ENCODE results near the gene STRN.
"Not testable (repeated sequence)": the region's sequence is repeated elsewhere in the genome, so short reads cannot be mapped to it uniquely, and the experiment has no call there.

The STRN gene

DNA sequence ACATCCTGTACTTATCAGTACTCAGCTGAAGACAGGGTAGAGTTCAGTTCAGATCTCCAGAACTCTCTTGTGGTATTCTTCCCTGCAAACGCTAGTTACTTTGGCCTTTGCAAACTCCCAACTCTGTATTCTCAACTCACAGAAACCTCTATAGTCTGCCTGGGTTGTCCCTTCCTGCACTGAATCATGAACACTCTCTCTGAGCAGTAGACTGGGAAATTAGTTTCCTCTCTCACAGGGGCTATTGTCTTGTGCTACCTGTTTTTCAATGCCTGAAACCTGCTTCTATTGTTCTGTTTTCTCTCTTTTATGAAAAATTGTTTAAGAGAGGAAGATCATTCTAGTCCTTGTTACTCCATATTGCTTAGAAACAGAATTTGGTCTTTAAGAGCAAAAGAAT lies 135.2 kb downstream of the STRN start:
- DNase-seq = no peak

DNA sequence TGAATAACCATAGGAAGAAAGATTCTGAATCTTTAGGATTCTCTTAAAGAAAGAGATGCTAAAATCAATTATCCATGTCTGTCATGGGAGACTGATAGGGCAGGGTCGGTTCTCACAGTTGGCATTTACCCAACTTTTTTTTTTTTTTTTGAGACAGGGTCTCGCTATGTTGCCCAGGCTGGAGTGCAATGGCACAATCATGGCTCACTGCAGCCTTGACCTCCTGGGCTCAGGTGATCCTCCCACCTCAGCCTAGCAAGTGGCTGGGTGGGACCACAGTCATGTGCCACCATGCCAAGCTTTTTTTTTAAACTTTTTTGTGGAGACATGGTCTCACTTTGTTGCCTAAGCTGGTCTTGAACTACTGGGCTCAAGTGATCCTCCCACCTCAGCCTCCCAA lies 141.7 kb downstream of the STRN start:
- DNase-seq = not testable (repeated sequence)

DNA sequence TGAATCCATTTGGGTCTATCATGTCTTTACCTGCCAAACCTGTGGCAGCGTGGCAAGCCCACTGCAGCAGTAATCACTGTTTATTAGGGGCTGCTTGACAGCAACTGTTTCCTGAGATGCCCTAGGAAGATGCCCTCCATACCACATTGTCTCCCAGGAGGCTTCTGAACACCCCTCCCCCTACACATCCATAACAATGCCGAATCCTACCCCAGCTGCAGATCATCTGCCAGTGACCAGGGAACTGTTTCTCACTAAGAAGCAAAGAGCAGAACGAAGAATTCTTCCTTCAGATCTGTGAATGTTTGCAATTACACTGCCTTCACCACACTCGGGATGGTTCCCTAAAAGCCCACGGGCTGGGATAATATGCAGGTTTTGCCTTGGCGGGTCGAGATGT lies 142.1 kb downstream of the STRN start:
- DNase-seq = no peak

DNA sequence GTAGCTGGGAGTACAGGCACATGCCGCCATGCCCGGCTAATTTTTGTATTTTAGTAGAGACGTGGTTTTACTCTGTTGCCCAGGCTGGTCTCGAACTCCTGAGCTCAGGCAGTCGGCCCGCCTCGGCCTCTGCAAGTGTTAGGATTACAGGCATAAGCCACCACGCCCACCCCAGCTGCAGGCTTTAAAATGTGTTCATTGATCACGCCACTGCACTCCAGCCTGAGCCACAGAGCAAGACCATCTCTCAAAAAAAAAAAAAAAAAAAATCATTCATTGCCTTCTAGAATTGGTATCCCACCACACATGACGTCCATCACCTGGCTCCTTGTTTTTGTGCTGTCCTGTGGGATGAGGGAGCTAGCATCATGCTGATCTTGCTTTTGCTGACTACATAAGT lies 142.5 kb downstream of the STRN start:
- no peak for DNase-seq

DNA sequence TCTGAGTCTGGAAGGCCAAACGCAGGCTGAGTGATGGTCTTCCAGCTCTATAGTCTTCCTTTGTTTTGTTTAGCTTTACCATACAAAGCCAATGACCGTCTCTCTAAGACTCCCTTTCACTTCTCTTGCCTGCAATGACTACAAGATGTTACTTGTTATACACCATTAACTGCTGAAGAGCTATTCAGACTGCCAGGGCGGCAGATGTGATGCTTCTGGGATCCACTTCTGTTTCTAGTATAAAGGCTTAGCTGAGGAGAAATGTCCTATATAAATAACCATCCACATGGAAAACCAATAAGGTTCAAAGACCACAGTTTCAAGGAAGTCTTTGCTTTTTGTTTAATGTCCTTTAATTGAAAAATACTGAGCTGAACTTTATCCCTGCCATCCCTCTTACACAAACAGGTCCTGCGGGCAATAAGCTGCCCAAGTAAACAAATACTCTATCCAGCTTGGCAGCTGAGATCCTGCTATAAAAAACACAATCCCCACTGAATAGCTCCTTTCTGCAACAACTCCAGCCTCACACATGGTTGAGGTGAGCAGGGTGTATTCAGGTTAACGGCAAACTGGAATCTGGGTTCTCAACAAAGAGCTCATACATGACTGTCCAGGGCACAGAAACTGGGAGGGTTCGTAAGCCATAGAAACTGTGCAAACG lies 145.3 kb downstream of the STRN start:
- no peak for DNase-seq

DNA sequence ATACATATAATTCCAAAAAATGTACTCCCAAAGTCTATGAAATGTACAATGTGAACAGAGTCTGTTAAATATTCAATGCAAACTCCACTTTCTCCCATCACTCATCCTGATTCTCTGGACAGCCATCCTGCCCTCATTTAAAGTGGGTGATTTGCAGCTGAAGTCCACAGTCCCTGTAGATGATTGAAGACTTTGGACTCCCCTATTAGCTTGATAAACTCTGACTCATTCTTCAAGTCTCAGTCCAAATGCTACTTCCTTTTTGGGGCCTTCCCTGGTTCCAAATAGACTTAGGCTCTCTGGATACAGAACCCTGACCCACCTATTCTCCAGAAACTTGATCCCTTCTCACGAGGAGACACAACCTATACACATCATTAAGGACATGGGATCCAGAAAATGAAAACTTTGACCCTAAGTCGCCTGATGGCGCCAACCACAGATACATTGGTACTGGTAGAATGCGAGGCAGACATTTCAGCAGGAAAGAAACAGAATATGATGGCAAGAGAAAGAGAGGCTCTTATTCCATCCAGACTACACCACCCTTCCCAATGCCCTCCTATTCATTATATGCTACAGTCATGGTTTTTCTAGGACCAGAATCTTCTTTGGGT lies 147.1 kb downstream of the STRN start:
- DNase-seq = no peak

DNA sequence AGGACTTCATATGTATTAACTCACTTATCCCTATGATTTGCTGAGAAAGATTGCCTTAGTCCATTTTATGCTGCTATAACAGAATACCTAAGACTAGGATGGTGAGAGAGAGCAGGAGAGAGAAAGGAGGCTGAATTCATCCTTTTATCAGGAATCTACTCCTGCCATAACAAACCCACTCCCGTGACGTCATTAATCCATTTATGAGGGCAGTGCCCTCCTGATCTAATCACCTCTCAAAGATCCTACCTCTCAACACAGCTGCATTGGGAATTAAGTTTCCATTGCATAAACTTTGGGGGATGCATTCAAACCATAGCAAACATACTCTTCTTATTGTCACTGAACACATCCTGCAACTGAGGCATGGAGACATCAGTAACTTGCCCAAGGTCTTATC lies 147.8 kb downstream of the STRN start:
- no peak for DNase-seq

DNA sequence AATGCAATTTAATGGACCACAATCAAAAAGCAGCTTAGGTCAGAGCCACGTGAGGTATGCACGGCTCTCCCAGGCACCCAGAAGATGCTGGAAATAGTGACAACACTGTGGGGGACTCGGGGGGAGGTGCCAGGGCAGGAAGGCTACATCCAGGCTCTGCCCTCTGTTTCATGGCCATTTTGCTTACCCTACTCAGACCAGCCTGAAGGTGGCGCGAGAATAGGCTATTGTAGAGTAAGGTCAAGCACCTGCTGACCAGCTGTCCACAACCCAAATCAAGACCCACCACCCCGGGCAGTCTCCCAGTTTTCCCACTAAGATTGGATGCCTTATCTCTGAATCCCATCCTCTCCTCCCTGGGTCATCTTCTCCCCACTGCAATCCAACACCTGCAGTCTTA lies 154.1 kb downstream of the STRN start:
- DNase-seq = no peak

- DNase-seq = no peak
These were observed 155.3 kb downstream of the STRN start for GRCh38 chr2:36811071-36811470.

DNA sequence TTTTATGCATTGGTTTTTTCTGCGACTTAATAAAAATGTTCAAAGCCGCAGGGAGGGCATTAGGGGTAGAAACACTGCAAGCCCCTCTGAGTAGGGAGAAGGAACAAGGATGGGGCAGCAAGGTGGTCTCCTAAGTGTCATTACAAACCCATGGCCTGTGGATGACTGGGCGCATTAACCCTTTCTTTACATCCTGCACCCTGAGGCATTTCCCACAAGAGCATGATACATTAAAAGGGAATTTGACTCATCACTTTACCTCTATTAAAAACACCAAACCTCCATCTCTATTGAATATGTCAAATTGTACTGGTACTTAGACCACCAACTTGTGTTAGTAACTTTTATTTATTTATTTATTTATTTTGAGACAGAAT lies 157.3 kb downstream of the STRN start:
- no peak for DNase-seq

DNA sequence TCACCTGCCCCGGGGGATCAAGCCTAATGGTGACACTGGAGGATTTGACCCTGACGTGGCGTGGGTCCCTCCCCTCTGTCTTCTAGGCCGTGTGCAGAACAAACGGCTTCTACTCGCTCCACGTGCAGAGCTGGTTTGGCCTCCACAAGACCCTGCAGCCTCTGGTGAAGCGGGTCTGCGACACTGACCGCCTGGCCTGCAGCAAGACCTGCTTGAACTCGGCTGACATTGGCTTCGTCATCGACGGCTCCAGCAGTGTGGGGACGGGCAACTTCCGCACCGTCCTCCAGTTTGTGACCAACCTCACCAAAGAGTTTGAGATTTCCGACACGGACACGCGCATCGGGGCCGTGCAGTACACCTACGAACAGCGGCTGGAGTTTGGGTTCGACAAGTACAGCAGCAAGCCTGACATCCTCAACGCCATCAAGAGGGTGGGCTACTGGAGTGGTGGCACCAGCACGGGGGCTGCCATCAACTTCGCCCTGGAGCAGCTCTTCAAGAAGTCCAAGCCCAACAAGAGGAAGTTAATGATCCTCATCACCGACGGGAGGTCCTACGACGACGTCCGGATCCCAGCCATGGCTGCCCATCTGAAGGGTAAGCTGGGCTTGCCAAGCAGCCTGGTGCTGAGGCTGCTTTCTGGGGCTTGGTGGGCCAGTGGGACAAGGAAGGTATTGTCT lies 157.8 kb downstream of the STRN start:
- no peak for DNase-seq

DNA sequence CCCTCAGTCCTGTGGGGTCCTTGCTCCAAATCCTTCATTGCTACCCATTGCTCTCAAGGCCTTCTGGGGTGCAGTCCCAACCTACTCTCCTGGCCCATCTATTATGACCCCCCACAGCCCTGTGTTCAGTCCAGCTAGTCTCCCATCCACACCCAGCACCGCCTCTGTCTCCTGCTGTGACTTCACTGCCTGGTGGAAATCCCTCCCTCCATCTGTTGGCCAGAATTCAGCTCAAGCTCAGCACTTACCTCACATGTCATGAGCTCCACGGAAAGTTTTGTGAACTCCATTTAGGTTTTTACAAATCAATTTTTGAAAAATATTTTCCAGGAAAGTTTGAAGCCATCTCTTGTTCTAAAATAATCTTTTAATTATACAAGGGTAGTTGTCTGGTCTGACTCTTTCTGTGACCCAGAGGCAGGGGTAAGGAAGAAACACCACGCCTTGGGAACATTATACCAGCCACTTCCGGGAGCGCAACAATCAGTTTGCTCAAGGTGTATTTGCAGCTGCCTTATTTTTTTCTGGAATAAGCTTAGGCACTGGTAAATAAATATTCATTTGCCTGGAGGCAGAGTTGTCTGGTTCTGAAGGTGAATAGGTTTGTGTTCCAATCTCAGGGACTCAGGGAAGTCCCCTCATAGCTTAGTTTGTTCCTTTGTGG lies 159.0 kb downstream of the STRN start:
- DNase-seq = no peak

GRCh38 chr2:36805635-36806224 lies 160.6 kb downstream of the STRN start:
- DNase-seq = no peak

DNA sequence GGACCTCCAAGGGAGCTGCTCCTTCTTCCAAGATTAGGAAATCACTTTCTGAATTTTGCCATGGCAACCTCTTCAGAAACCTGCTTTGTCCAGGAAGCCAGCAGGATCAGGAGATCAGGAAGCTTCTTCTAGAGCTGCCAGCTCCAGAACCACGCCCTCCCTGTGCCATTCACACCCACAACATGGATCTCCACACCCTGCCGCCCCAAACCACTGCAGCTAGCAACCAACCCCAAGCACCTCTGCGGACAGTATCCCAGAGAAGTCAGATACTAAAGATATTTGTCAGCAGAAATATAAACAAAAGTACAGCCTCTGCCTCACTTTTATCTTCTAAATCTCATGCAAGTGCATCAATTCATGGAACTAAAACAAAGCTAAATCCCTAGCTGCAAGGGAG lies 163.4 kb downstream of the STRN start:
- DNase-seq = no peak

DNA sequence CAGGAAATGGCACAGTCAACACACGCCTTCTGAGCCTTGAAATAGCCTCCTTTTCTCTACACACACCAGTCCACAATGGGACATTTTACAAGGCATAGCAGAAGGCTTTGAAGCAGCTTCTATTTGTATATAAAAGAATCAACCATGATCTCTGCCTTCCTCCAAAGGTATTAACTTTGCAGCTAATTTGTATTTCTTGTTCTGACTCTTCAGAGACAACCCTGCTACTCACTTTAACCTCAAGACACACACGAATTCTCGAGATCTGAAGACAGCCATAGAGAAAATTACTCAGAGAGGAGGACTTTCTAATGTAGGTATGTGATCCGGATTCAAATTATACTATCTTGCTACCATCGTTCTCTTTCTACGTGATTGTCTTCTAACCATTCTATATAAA lies 165.2 kb downstream of the STRN start:
- DNase-seq = no peak

- DNase-seq = no peak
These were observed 166.0 kb downstream of the STRN start for GRCh38 chr2:36800381-36800780.

DNA sequence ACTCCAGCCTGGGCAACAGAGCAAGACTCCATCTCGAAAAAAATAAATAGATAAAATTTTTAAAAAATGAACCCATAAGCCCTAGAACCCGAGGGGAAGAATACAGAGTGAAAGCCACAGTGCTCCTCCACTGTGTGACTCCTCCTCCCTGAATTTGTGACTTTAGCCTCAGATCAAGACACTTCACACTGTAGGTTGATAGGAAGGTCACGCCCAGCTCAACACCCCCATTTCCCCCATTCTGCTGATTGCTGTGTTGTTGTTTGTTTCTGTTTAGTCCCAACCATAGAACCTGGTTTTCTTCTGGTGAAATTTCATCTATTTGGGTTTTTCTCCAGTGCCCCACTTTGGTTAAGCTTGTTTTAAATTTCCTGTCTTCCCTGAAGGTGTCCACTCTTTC lies 167.6 kb downstream of the STRN start:
- no peak for DNase-seq

- DNase-seq = no peak
These were observed 168.8 kb downstream of the STRN start for GRCh38 chr2:36797324-36798070.
